Measurements from ENCODE around the gene TBXA2R. TPM values are rescaled to one million over a fixed set of nuclear protein-coding genes. Genes with fewer than 3 reads are reported as not detected.

TBXA2R gene
- total RNA-seq, 4 donors from 2014 or later: 1.4 to 14.9 (median 4.5) TPM

- no peak for ATAC-seq
- no CpG with 5 or more reads among the region's 11 CpGs for WGBS, 2 donors (ENCODE audit: low coverage in 1 of 2)
- peak overlapping the region in 1 of 2 donors; percentile 76 for H3K4me3 ChIP-seq
- TF ChIP-seq, protein P1, sequence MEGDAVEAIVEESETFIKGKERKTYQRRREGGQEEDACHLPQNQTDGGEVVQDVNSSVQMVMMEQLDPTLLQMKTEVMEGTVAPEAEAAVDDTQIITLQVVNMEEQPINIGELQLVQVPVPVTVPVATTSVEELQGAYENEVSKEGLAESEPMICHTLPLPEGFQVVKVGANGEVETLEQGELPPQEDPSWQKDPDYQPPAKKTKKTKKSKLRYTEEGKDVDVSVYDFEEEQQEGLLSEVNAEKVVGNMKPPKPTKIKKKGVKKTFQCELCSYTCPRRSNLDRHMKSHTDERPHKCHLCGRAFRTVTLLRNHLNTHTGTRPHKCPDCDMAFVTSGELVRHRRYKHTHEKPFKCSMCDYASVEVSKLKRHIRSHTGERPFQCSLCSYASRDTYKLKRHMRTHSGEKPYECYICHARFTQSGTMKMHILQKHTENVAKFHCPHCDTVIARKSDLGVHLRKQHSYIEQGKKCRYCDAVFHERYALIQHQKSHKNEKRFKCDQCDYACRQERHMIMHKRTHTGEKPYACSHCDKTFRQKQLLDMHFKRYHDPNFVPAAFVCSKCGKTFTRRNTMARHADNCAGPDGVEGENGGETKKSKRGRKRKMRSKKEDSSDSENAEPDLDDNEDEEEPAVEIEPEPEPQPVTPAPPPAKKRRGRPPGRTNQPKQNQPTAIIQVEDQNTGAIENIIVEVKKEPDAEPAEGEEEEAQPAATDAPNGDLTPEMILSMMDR (IDR thresholded peaks at IDR 0.05): no peak
- no peak for TF ChIP-seq POLR2A (IDR thresholded peaks at IDR 0.05)
- TF ChIP-seq POLR2AphosphoS5 (IDR thresholded peaks at IDR 0.05): no peak
- no peak for TF ChIP-seq EP300 (IDR thresholded peaks at IDR 0.05)
- H3K27ac ChIP-seq: peak overlapping the region in 3 of 4 donors; percentile 78 to 86 (median 79)
- no peaks in the 10 kb centered on the region for H3K27me3 ChIP-seq
- no peaks in the 10 kb centered on the region for H3K9me3 ChIP-seq
- H3K36me3 ChIP-seq: peaks cover 0 to 6% of the 10 kb centered on the region in 2 donors
- H3K4me1 ChIP-seq: peaks cover 0 to 73% (median 32%) of the 10 kb centered on the region in 3 donors
Measured at GRCh38 chr19:3604987-3605343, 1.7 kb downstream of the TBXA2R start.

GRCh38 chr19:3604227-3604986 is 2.3 kb downstream of the TBXA2R start:
- TF ChIP-seq POLR2AphosphoS5 (IDR thresholded peaks at IDR 0.05) (peak; percentile 6), POLR2A (IDR thresholded peaks at IDR 0.05) (no peak), EP300 (IDR thresholded peaks at IDR 0.05) (no peak)
- TF ChIP-seq, protein P1 (IDR thresholded peaks at IDR 0.05): no peak
- Histone ChIP-seq H3K27me3 (no peaks in the 10 kb centered on the region), H3K4me3 (peak overlapping the region in 1 of 2 donors; percentile 76), H3K36me3 (peaks cover 0 to 11% of the 10 kb centered on the region in 2 donors), H3K9me3 (no peaks in the 10 kb centered on the region), H3K4me1 (peaks cover 0 to 67% (median 32%) of the 10 kb centered on the region in 3 donors), H3K27ac (peak overlapping the region in 3 of 4 donors; percentile 78 to 86 (median 79))
- 75 to 93% methylated on average over 3 to 4 of the region's 27 CpGs for WGBS, 2 donors (ENCODE audit: low coverage in 1 of 2)
- ATAC-seq: no peak

GRCh38 chr19:3603121-3603811 is 3.4 kb downstream of the TBXA2R start:
- ATAC-seq: no peak
- Histone ChIP-seq H3K27ac (peak overlapping the region; percentile 12 to 86 (median 78)), H3K9me3 (no peaks in the 10 kb centered on the region), H3K4me1 (peaks cover 0 to 56% (median 26%) of the 10 kb centered on the region in 3 donors), H3K36me3 (peaks cover 0 to 11% of the 10 kb centered on the region in 2 donors), H3K27me3 (no peaks in the 10 kb centered on the region), H3K4me3 (no peak overlapping the region)
- TF ChIP-seq POLR2AphosphoS5 (IDR thresholded peaks at IDR 0.05): peak; percentile 36
- no peak for TF ChIP-seq EP300 (IDR thresholded peaks at IDR 0.05)
- 60 to 81% methylated on average over 1 to 8 of the region's 23 CpGs for WGBS, 2 donors (ENCODE audit: low coverage in 1 of 2)

- Histone ChIP-seq H3K27ac (no peak overlapping the region), H3K4me1 (peaks cover 0 to 33% (median 11%) of the 10 kb centered on the region in 3 donors), H3K9me3 (no peaks in the 10 kb centered on the region), H3K36me3 (peaks cover 0 to 18% of the 10 kb centered on the region in 2 donors), H3K4me3 (no peak overlapping the region), H3K27me3 (no peaks in the 10 kb centered on the region)
- no peak for ATAC-seq
- TF ChIP-seq, protein P1 (IDR thresholded peaks at IDR 0.05): no peak
- TF ChIP-seq EP300 (IDR thresholded peaks at IDR 0.05) (no peak), POLR2A (IDR thresholded peaks at IDR 0.05) (no peak), POLR2AphosphoS5 (IDR thresholded peaks at IDR 0.05) (no peak)
- 82 to 100% methylated on average over 3 to 11 of the region's 12 CpGs for WGBS, 2 donors (ENCODE audit: low coverage in 1 of 2)
Measured at GRCh38 chr19:3601021-3601420, 5.7 kb downstream of the TBXA2R start.

DNA sequence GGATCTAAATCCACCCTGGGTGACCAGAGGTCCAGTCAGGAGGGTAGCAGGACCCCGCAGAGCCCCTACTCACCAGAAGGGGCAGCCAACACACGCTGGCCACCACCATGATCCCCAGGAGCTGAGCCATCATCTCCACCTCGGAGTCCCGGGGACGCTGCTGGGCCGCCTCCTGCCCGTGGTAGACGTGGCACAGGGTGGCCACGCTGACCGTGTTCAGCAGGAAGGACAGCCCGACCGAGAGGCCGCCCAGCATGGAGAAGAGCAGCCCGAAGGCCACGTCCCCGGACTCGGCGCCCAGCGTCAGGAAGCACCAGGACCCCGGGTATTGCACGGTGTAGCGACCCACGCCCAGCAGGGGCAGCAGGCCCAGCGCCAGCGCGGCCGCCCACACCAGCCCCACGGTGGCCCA is 6.9 kb downstream of the TBXA2R start:
- Histone ChIP-seq H3K36me3 (peaks cover 0 to 27% of the 10 kb centered on the region in 2 donors), H3K9me3 (no peaks in the 10 kb centered on the region), H3K4me1 (peaks cover 0 to 21% (median 5%) of the 10 kb centered on the region in 3 donors), H3K4me3 (no peak overlapping the region), H3K27ac (no peak overlapping the region), H3K27me3 (no peaks in the 10 kb centered on the region)
- no peak for ATAC-seq
- no peak for TF ChIP-seq EP300 (IDR thresholded peaks at IDR 0.05)
- no peak for TF ChIP-seq POLR2A (IDR thresholded peaks at IDR 0.05)
- no peak for TF ChIP-seq POLR2AphosphoS5 (IDR thresholded peaks at IDR 0.05)
- TF ChIP-seq, protein P1 (IDR thresholded peaks at IDR 0.05): no peak
- no CpG with 5 or more reads among the region's 28 CpGs for WGBS, 2 donors (ENCODE audit: low coverage in 1 of 2)

All from gastroesophageal sphincter (tissue), 4 donors.